HCT116 (cell line): ENCODE results near the gene TOR4A. TPM values are rescaled to one million over a fixed set of nuclear protein-coding genes. Genes with fewer than 3 reads are reported as not detected.

Experiments
- ATAC-seq: fragments of 200-7000 bp; cut with Tn5 transposase; 2 replicates; pipeline ENCODE4 v1.9.1; 2020; ENCODE audit warnings: mild to moderate bottlenecking, moderate library complexity
- BruUV-seq: library from RNA; stranded (reverse); fragments of 400-500 nt; replicated peaks from 2 replicates; lab custom pipeline; 2021; lab: Mats Ljungman, UMichigan
- CTCF ChIA-PET: fragments of 300-600 bp; sonication (Branson Sonifier 250); formaldehyde crosslinking; loops from one replicate; lab custom pipeline; 2021; ENCODE audit warnings: antibody characterized with exemption; lab: Charles Lee
- POLR2A ChIA-PET: fragments of 300-600, 350-600 bp; sonication (Branson Sonifier 250); formaldehyde crosslinking; loops from one replicate; lab custom pipeline; 2021; ENCODE audit warnings: antibody characterized with exemption; lab: Charles Lee
- RAD21 ChIA-PET, 2 experiments: fragments of 300-600 bp; sonication (Branson Sonifier 250); formaldehyde crosslinking; loops; one replicate each; lab custom pipeline; 2023; ENCODE audit warnings: low total read pairs in 2 of 2; ENCODE audit not compliant: uncharacterized antibody in 2 of 2, unreplicated experiment in 2 of 2, low non-redundant PET in 1 of 2; lab: Charles Lee
- DNase-seq: peaks from one replicate; pipeline ENCODE4 v3.0.0-alpha.2; 2010; ENCODE audit warnings: low read depth, low spot score
- H2AFZ ChIP-seq: fragments of 200-600 bp; shearing (Covaris generic), sonication (generic); 2 replicates; pipeline ENCODE4 v1.6.1; 2017; ENCODE audit warnings: low read depth, mixed run types, mixed read lengths, antibody characterized with exemption, low read length; ENCODE audit not compliant: poor library complexity, severe bottlenecking
- H3K27ac ChIP-seq: 2 replicates; pipeline ENCODE4 v1.5.1; 2012; ENCODE audit warnings: low read depth, low read length
- H3K27me3 ChIP-seq: fragments of 200-600 bp; sonication (generic); 2 replicates; pipeline ENCODE4 v1.6.1; 2016; ENCODE audit warnings: mixed run types, low read length, mixed read lengths; ENCODE audit not compliant: insufficient read depth
- H3K36me3 ChIP-seq, 2 experiments: fragments of 200-500 bp in 1 of 2; fragments of 200-600 bp in 1 of 2; sonication (Bioruptor generic) in 1 of 2; sonication (generic) in 1 of 2; 2 replicates each; pipeline versions ENCODE4 v1.5.1 to v1.6.1; 2014 to 2016; ENCODE audit warnings: low read length in 2 of 2, inconsistent platforms in 1 of 2, mixed read lengths in 1 of 2, mixed run types in 1 of 2; ENCODE audit not compliant: insufficient read depth in 2 of 2, control insufficient read depth in 1 of 2
- H3K4me1 ChIP-seq, 2 experiments: fragments of 200-600 bp in 1 of 2; sonication (generic) in 1 of 2; 2 replicates each; pipeline versions ENCODE4 v1.5.1 to v1.6.1; 2012 to 2017; ENCODE audit warnings: low read length in 2 of 2, inconsistent platforms in 1 of 2, mild to moderate bottlenecking in 1 of 2, mixed read lengths in 1 of 2, mixed run types in 1 of 2, moderate library complexity in 1 of 2; ENCODE audit not compliant: insufficient read depth in 2 of 2, control insufficient read depth in 1 of 2
- H3K4me2 ChIP-seq: fragments of 200-600 bp; sonication (generic); 2 replicates; pipeline ENCODE4 v1.6.1; 2017; ENCODE audit warnings: mixed run types, low read length, mixed read lengths
- H3K4me3 ChIP-seq, 2 experiments: fragments of 200-600 bp in 1 of 2; sonication (generic) in 1 of 2; replicated peaks in 1 of 2; 2 replicates each; pipeline ENCODE4 v1.5.1; 2011 to 2016; ENCODE audit warnings: low read length in 2 of 2, control low read depth in 1 of 2, low read depth in 1 of 2, mild to moderate bottlenecking in 1 of 2, mixed read lengths in 1 of 2, mixed run types in 1 of 2
- H3K79me2 ChIP-seq: fragments of 200-600 bp; sonication (generic); 2 replicates; pipeline ENCODE4 v1.6.1; 2017; ENCODE audit warnings: mild to moderate bottlenecking, mixed run types, low read length, moderate library complexity, mixed read lengths; ENCODE audit not compliant: insufficient read depth
- H3K9ac ChIP-seq: fragments of 200-600 bp; sonication (generic); 2 replicates; pipeline ENCODE4 v1.6.1; 2016; ENCODE audit warnings: low read length, mixed read lengths
- H3K9me2 ChIP-seq: fragments of 200-600 bp; sonication (generic), shearing (Covaris generic); 2 replicates; pipeline ENCODE4 v1.6.1; 2017; ENCODE audit warnings: mixed run types, mild to moderate bottlenecking, moderate library complexity; ENCODE audit not compliant: insufficient read depth
- H3K9me3 ChIP-seq, 2 experiments: fragments of 200-500 bp in 1 of 2; fragments of 200-600 bp in 1 of 2; sonication (Bioruptor generic) in 1 of 2; sonication (generic) in 1 of 2; 2 replicates each; pipeline ENCODE4 v1.6.1; 2014 to 2017; ENCODE audit warnings: low read length in 2 of 2, mixed read lengths in 2 of 2, inconsistent platforms in 1 of 2, low read depth in 1 of 2, mild to moderate bottlenecking in 1 of 2, mixed run types in 1 of 2, moderate library complexity in 1 of 2; ENCODE audit not compliant: control insufficient read depth in 1 of 2, insufficient read depth in 1 of 2
- H4K20me1 ChIP-seq: fragments of 200-600 bp; sonication (generic), shearing (Covaris generic); 2 replicates; pipeline ENCODE4 v1.6.1; 2017; ENCODE audit warnings: mixed run types, mild to moderate bottlenecking, moderate library complexity; ENCODE audit not compliant: insufficient read depth
- CEBPB ChIP-seq: IDR thresholded peaks from 2 replicates; pipeline ENCODE4 v1.6.1; 2012; ENCODE audit warnings: low read depth
- EGR1 ChIP-seq: IDR thresholded peaks from 2 replicates; pipeline ENCODE4 v1.6.1; 2012; ENCODE audit warnings: low read depth
- ELF1 ChIP-seq: IDR thresholded peaks from 2 replicates; pipeline ENCODE4 v1.6.1; 2012; ENCODE audit warnings: low read depth, borderline replicate concordance
- EZH2phosphoT487 ChIP-seq: fragments of 200-600 bp; IDR thresholded peaks from 2 replicates; pipeline ENCODE4 v1.6.1; 2018; ENCODE audit warnings: antibody characterized with exemption, borderline replicate concordance
- FOSL1 ChIP-seq: IDR thresholded peaks from 2 replicates; pipeline ENCODE4 v1.6.1; 2012; ENCODE audit warnings: low read depth
- POLR2AphosphoS5 ChIP-seq: IDR thresholded peaks from 2 replicates; pipeline ENCODE4 v1.6.1; 2011; ENCODE audit warnings: mild to moderate bottlenecking, low read depth, low read length, moderate library complexity
- RAD21 ChIP-seq: IDR thresholded peaks from 2 replicates; pipeline ENCODE4 v1.6.1; 2012; ENCODE audit warnings: low read depth, mild to moderate bottlenecking
- SIN3A ChIP-seq: IDR thresholded peaks from 2 replicates; pipeline ENCODE4 v1.6.1; 2012; ENCODE audit warnings: low read depth
- SRF ChIP-seq: IDR thresholded peaks from 2 replicates; pipeline ENCODE4 v1.6.1; 2012; ENCODE audit warnings: low read depth
- ZFX ChIP-seq: fragments of 450-650 bp; IDR thresholded peaks from 2 replicates; pipeline ENCODE4 v1.6.1; 2017
- intact Hi-C: fragments of 100-400 bp; cut with micrococcal nuclease; formaldehyde crosslinking; loops from 2 replicates; pipeline ENCODE4 v1.10.0; 2022
- total RNA-seq: library from RNA; stranded (reverse); gene quantifications from one replicate; pipeline ENCODE4 v1.2.1, GENCODE V29; 2021; ENCODE audit not compliant: unreplicated experiment
- TF ChIP-seq, protein P1 (sequence below): IDR thresholded peaks from 2 replicates; pipeline ENCODE4 v1.6.1; 2012; ENCODE audit warnings: low read depth
- TF ChIP-seq, protein P2 (sequence below), 3 experiments: fragments of 200-600 bp in 1 of 3; sonication (generic) in 1 of 3; IDR thresholded peaks in 2 of 3; conservative IDR thresholded peaks in 1 of 3; 2 replicates each; pipeline ENCODE4 v1.5.1; 2012 to 2017; ENCODE audit warnings: low read depth in 2 of 3, low read length in 2 of 3, antibody characterized with exemption in 1 of 3, borderline replicate concordance in 1 of 3, control low read depth in 1 of 3, mild to moderate bottlenecking in 1 of 3, mixed read lengths in 1 of 3, mixed run types in 1 of 3, moderate library complexity in 1 of 3; ENCODE audit not compliant: insufficient read depth in 1 of 3
- TF ChIP-seq, protein P3 (sequence below): IDR thresholded peaks from 2 replicates; pipeline ENCODE4 v1.6.1; 2011; ENCODE audit warnings: mild to moderate bottlenecking, low read length, moderate library complexity; ENCODE audit not compliant: insufficient replicate concordance; ENCODE audit errors: extremely low read depth

TOR4A gene
- total RNA-seq, 1 experiment from 2014 or later, result 34.0 TPM

DNA sequence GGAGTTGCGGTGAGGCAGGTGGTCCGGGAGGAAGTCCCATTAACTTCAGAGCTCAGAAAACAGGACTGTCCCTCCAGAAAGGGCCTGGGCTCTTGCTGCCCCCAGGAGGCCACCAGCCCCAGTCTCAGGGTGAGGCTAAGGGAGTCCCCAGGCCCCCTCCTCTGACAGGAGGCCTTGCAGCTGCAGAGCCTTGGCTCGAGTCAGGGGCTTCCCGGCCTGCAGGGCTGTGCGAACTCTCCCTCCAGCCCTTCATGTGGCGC is 29.7 kb upstream of the TOR4A start:
- Histone ChIP-seq H3K4me2 (no peak overlapping the region), H3K4me1 (peaks cover 5 to 23% of the 10 kb centered on the region in 2 experiments), H3K9me3 (no peaks in the 10 kb centered on the region), H3K27ac (no peak overlapping the region), H2AFZ (no peak overlapping the region), H3K9me2 (no peaks in the 10 kb centered on the region), H3K79me2 (peaks cover 11% of the 10 kb centered on the region), H4K20me1 (peaks cover 10% of the 10 kb centered on the region; the same call in 1 of the 2 replicates), H3K4me3 (no peak overlapping the region), H3K9ac (no peak overlapping the region), H3K36me3 (peaks cover 2 to 9% of the 10 kb centered on the region in 2 experiments; a peak in 2 of 4 replicates), H3K27me3 (no peaks in the 10 kb centered on the region)
- no peak for ATAC-seq
- ChIA-PET POLR2A (no interaction called here), CTCF (interaction anchor here (1.0 to 1.2 kb wide), 2 partner anchors 11 to 180 kb away, joined by 4 read pairs; no protein-coding TSS in a partner anchor), RAD21 (no interaction called here)
- TF ChIP-seq SRF, result no peak
- no peak for TF ChIP-seq POLR2AphosphoS5
- TF ChIP-seq ZFX, result no peak
- TF ChIP-seq, protein P1, sequence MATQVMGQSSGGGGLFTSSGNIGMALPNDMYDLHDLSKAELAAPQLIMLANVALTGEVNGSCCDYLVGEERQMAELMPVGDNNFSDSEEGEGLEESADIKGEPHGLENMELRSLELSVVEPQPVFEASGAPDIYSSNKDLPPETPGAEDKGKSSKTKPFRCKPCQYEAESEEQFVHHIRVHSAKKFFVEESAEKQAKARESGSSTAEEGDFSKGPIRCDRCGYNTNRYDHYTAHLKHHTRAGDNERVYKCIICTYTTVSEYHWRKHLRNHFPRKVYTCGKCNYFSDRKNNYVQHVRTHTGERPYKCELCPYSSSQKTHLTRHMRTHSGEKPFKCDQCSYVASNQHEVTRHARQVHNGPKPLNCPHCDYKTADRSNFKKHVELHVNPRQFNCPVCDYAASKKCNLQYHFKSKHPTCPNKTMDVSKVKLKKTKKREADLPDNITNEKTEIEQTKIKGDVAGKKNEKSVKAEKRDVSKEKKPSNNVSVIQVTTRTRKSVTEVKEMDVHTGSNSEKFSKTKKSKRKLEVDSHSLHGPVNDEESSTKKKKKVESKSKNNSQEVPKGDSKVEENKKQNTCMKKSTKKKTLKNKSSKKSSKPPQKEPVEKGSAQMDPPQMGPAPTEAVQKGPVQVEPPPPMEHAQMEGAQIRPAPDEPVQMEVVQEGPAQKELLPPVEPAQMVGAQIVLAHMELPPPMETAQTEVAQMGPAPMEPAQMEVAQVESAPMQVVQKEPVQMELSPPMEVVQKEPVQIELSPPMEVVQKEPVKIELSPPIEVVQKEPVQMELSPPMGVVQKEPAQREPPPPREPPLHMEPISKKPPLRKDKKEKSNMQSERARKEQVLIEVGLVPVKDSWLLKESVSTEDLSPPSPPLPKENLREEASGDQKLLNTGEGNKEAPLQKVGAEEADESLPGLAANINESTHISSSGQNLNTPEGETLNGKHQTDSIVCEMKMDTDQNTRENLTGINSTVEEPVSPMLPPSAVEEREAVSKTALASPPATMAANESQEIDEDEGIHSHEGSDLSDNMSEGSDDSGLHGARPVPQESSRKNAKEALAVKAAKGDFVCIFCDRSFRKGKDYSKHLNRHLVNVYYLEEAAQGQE, result no peak
- no peak for TF ChIP-seq CEBPB
- no peak for TF ChIP-seq EGR1
- no peak for TF ChIP-seq SIN3A
- no peak for TF ChIP-seq EZH2phosphoT487
- TF ChIP-seq, protein P2, sequence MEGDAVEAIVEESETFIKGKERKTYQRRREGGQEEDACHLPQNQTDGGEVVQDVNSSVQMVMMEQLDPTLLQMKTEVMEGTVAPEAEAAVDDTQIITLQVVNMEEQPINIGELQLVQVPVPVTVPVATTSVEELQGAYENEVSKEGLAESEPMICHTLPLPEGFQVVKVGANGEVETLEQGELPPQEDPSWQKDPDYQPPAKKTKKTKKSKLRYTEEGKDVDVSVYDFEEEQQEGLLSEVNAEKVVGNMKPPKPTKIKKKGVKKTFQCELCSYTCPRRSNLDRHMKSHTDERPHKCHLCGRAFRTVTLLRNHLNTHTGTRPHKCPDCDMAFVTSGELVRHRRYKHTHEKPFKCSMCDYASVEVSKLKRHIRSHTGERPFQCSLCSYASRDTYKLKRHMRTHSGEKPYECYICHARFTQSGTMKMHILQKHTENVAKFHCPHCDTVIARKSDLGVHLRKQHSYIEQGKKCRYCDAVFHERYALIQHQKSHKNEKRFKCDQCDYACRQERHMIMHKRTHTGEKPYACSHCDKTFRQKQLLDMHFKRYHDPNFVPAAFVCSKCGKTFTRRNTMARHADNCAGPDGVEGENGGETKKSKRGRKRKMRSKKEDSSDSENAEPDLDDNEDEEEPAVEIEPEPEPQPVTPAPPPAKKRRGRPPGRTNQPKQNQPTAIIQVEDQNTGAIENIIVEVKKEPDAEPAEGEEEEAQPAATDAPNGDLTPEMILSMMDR (IDR thresholded peaks at IDR 0.05 in 2 of 3, conservative IDR thresholded peaks at IDR 0.05 in 1 of 3; ENCODE audit: borderline replicate concordance in 1 of 3, insufficient read depth in 1 of 3, low read depth in 2 of 3, low read length in 2 of 3), result no peak
- TF ChIP-seq ELF1, result no peak
- TF ChIP-seq, protein P3, sequence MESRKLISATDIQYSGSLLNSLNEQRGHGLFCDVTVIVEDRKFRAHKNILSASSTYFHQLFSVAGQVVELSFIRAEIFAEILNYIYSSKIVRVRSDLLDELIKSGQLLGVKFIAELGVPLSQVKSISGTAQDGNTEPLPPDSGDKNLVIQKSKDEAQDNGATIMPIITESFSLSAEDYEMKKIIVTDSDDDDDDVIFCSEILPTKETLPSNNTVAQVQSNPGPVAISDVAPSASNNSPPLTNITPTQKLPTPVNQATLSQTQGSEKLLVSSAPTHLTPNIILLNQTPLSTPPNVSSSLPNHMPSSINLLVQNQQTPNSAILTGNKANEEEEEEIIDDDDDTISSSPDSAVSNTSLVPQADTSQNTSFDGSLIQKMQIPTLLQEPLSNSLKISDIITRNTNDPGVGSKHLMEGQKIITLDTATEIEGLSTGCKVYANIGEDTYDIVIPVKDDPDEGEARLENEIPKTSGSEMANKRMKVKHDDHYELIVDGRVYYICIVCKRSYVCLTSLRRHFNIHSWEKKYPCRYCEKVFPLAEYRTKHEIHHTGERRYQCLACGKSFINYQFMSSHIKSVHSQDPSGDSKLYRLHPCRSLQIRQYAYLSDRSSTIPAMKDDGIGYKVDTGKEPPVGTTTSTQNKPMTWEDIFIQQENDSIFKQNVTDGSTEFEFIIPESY, result no peak
- TF ChIP-seq RAD21, result no peak
- no peak for TF ChIP-seq FOSL1
- BruUV-seq, result no TSS peak
- DNase-seq, result no peak
- intact Hi-C loops, result no loop called here
